ENCODE results near the gene FIBIN.
"Not testable (repeated sequence)": the region's sequence is repeated elsewhere in the genome, so short reads cannot be mapped to it uniquely, and the experiment has no call there.

Gene FIBIN

GRCh38 chr11:26983645-26984044, 10.3 kb upstream of the FIBIN start:
- DNase-seq: no peak

GRCh38 chr11:26985470-26985869, 8.4 kb upstream of the FIBIN start:
- DNase-seq: no peak

DNA sequence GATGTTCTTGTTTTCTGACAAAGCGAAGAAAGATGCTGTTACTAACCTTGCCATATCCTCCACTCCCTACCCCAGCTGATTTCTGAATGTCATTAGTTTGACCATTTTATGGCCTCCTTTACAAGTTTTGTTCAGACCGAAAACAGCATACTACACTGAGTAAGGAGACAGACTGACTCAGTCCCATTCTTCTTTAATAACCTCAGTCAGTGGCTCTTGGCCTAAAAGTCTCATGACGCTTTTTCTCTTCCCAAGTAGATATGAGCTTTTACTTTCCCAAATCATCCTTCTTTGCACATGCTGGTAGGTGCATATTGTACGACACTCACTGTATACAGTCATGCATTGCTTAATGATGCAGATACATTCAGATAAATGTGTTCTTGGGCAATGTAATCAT, 8.0 kb upstream of the FIBIN start:
- DNase-seq: no peak

DNA sequence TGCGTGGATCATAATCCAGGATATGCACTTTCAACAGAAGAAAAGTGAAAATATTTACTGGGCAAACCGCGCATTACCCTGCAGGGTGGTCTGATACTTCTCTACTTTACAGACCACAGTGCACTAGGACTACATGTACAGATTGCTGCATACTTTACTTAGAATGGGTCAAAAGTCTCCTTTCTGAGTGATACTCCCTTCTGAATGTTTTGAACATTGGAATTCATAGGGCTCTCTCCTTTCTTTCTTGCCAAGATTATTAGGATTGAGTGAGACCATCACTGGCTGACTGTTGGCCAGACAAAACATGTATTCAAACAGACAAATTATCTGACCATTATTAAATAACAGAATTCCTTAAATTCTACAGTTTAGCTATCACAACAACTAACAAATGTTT, 6.6 kb upstream of the FIBIN start:
- DNase-seq: no peak

- no peak for DNase-seq
These were observed 6.2 kb upstream of the FIBIN start for GRCh38 chr11:26987731-26988130.

DNA sequence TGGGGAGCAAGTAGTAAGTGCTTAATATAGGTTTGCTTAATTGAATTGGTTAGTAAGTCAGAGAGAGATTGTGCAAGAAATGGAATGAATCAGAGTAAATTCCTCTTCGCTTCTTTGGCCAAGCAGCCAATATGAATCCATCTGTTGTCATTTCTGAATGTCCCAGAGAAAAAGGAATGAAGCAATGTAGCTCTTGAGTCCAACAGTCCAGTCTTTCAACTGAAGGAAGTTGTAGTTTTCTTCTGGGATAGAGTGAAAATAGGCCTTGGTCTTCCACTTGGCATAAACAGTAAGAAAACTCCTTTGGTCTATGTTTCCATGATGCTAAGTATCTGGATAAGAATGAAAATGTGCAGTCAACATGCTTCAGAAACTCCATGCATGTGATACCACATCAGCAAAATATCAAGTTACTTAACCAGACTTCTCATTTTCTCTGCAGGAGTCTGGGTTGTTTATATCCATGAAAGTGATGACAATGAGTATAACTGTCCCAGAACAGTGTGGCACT, 1.8 kb upstream of the FIBIN start:
- no peak for DNase-seq

DNA sequence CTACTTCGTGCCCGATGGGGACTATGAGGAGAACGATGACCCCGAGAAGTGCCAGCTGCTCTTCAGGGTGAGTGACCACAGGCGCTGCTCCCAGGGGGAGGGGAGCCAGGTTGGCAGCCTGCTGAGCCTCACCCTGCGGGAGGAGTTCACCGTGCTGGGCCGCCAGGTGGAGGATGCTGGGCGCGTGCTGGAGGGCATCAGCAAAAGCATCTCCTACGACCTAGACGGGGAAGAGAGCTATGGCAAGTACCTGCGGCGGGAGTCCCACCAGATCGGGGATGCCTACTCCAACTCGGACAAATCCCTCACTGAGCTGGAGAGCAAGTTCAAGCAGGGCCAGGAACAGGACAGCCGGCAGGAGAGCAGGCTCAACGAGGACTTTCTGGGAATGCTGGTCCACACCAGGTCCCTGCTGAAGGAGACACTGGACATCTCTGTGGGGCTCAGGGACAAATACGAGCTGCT, 751 bp downstream of the FIBIN start:
- no peak for DNase-seq

GRCh38 chr11:26995701-26996460, 2.0 kb downstream of the FIBIN start:
- no peak for DNase-seq

- DNase-seq: no peak
These were observed 3.5 kb downstream of the FIBIN start for GRCh38 chr11:26997378-26997777.

DNA sequence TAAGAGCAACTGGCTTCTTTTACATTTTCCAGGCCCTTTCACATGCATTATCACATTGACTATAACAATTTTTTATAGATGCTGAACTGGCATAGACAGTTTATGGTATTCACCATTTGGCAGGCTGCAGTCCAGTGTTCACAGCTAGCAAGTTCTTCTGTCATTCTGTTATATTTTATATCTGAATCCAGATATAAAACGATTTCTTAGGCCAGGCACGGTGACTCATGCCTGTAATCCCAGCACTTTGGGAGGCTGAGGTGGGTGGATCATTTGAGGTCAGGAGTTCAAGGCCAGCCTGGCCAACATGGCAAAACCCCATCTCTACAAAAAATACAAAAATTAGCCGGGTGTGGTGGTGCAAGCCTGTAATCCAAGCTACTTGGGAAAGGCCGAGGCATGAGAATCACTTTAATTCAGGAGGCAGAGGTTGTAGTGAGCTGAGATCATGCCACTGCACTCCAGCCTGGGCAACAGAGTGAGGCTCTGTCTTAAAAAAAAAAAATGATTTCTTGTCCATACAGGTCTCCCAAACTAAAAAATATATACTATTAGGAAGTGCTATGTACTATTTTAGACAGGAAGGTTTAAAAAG, 7.3 kb downstream of the FIBIN start:
- not testable (repeated sequence) for DNase-seq

DNA sequence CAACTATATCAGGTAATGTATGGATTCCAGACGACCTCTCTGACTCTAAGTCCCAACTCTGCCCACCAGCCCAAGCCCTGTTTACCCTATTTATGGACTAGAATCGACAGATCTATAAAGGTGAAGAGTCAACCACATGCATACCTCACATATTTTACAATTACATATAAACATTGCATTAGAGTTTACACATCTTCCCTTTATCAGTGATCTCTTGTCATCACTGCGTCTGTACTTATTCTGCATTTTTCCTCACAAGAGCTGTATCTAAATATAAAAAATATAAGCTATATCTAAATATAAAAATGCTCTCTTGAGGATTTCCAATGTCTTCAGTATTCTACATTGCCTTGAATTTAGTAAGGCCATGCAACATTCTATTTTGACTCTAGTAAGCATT, 8.5 kb downstream of the FIBIN start:
- DNase-seq: no peak

DNA sequence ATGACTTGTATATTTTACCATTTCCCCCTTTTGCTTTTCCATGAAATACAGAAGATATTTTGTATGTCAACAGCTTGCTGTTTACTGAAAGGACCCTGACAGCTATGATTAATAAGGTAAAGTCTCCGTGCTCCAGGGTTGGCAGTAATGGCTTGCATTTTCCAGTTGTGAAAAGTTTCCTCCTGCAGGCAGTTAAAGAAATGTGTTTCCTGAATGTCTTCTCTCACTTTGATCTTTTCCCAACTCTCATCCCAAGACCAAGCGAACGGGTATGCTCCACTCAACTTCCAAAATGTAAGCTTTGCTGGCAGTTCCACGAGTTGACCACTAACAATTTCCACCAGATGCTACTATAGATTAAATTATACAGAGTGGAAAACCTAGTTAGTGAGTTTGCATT, 8.9 kb downstream of the FIBIN start:
- DNase-seq: no peak

DNA sequence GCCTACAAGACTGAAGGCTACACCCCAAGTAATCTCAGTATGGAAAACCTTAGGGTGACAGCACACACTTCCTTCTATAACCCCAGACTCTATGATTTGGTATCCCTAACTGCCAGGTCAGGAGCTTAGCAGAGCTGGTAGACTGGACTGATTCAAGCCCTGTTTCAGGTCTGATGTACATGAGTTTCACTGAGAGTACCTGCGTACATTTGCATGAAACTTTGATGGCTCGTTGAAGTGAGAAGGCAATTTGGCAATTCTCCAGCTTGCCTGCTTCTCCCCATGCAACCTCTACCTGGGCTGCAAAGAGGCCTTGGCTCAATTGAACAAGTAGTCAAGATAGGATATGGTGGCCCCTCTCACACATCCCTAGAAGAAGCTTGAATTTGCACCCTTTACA, 10.2 kb downstream of the FIBIN start:
- no peak for DNase-seq

DNA sequence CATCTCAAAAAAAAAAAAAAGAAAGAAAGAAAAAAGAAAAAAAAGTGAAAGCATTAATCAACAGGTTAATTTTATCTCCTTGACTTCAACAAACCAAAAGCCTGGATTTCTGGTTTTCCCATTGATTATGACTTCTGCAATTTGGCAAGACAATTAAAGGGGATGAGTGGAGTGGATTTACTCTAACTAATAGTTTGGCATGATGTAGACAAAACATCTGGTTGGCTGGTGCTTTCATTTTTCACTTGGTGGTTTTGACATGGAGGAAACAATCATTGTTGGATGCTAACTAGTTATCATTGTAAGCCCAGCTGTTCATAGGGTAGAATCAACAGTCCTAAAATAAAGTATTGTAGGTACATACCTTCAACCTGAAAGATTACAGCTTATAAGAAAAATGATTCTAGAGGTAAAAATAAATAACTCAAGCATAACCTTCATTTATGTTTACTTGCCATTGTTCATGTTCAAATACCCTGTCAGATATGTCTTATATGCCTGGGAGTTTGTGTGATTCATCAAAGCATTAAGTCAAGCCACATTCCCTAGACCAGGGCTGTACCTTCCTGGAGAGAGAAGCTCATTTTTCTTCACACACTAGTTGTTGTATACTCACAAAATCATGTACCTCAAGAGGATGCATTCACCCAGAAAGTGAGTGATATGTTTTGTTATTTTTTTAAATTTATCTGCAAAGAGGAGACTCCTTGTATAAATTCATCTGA, 15.1 kb downstream of the FIBIN start:
- DNase-seq: no peak

DNA sequence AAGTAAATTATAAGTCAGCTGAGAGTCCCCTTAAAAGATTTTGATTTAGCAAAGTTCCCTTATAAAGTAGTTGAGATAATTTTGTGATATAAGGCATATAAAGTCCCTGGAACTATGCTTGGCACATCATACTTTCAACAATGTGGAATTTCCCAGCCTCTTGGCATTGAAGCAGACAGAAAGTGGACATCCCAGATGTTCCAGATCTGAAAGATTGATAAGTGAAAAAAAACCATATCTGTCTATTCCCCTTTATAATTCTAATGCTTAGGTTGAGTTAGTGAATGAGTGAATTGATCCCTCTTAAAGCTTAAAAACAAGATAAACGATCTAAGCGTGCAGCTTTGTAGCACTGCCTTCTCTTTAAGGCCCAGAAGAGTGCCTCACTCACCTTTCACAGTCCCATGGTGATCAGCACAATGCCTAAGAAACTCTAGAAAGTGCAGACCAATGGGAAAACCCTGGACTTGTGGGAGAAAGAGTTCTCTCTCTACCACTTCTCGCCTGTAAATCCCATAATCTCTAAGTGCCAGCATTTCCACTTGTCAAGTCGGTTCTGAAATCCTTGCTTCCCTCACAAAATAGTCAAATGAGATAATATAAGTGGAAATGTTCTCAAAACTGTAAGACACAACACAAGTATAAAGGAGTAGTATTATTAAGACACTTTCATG, 17.8 kb downstream of the FIBIN start:
- DNase-seq: no peak

- DNase-seq: no peak
These were observed 18.5 kb downstream of the FIBIN start for GRCh38 chr11:27012234-27012921.

DNA sequence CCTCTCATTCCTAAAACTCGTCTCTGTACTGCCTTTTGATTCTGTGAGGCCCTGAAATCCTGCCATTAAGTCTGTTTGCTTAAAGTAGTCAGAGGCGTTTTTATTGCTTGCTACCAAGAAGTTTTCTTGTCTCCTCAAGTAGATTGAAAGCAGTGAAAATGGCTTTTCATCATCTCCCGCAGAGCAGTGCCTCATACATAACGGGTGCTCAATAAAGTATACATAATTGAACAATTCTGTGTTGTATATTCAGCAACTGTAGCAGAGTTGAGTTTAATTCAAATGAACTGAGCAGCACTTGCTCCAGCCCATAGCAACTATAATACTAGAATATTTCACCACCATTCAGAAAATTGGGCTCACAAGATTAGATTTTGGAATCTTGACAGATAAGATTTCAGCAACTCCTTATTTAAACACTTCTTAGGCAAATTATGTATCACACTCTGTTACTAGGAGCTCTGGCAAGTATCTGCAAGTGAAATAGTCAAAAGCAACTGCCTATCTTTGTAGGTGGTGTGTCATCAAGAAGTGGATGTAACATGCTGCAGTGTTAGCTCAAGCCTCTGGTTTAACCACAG, 20.0 kb downstream of the FIBIN start:
- DNase-seq: no peak

- no peak for DNase-seq
These were observed 25.1 kb downstream of the FIBIN start for GRCh38 chr11:27018902-27019529.

DNA sequence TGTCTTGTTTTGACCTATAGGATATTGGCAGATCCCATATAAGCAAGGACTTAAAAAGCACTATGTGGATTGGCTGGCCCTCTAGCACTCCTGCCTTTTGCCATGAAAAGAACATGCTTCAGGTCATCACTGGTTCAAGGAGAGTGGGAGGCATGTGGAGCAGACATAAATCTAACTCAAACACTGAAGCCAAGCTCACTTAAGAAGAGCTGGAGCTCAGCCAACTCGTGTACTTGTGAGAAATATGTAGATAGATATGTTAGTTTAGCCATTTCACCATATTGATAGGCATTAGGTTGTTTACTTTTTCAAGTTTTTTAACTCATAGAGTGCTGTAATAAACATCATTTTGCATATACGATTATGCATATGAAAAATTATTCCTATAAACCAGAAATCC, 26.8 kb downstream of the FIBIN start:
- peak; percentile 3 for DNase-seq

GRCh38 chr11:27022659-27023251, 28.8 kb downstream of the FIBIN start:
- DNase-seq: no peak

GRCh38 chr11:27024865-27025264, 31.0 kb downstream of the FIBIN start:
- DNase-seq: no peak
